GM19395 (cell line): ENCODE data around the gene ST3GAL5.
"Not testable (repeated sequence)": the region's sequence is repeated elsewhere in the genome, so short reads cannot be mapped to it uniquely, and the experiment has no call there.

Source experiments
- ATAC-seq: cut with Tn5 transposase; IDR thresholded peaks from one replicate; pipeline ENCODE4 v1.9.1; 2021; ENCODE audit warnings: mild to moderate bottlenecking, moderate library complexity; ENCODE audit not compliant: unreplicated experiment

Gene ST3GAL5

DNA sequence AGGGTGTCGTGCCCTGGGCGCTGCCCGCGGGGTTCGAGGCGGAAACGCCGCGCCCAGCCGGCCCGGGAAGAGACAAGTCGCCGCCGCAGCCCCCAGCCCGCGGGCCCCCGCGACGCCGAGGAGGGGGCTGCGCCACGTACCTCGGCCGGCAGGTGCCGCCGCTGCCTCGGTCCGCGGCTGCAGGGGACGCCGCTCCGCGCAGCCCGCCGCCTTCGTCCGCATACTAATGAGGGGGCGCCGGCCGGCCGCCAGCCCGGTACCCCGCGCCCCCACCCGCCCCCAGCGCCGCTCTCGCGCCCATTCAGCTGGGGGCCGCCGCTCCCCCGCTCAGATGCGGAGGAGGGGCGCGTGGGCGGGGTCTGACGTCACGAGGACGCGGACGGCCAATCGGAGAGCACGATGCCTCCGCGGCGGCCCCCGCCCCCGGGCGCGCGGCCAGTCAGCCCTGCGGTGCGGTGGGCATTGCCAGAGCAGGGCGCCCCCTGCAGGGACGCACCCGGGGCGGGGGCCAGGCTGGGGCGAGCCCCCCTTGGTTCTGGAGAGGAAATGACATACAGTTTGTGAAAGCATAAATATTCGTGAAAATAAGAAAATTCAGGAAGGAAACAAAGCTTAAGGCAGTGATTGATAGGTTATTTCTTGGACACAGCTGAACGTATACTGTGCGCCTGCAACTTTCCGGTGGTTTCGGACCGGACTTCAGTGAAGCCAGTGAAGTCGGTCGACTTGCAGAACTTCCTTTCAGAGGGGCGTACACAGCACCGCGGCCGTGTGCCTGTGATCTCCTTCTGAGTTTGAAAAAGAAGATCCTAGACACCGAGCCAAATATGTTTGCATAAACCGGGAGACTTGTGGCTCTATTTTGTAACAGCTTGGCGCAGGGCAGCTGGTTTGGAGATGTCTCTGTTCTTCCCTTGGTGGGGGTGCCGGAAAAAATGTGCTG lies at the start of gene ST3GAL5:
TSS of gene ST3GAL5 (minus strand) at position 307 of the 943 bp plus-strand sequence. CDS start at position 222, 85 bp downstream.
- peak; percentile 84 for ATAC-seq

DNA sequence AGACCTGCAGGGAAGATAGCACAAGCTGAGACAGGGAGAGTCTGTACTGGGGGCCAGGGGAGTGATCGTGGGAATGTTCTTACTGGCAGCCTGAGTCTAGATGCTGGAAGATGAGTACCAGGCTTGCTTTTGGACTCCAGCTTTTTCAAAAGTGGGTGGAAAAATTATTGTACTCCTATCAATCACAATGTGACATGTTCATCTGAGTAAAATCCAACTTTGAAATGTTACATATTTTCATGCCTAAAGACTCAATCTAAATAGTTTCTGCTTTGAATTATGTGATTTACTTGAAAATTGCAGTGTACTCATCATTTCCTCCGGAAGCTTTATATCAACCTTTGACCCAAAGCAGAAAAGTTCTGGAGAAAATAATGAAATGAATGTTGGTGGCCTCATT lies 49.7 kb upstream of the ST3GAL5 start:
- no peak for ATAC-seq

DNA sequence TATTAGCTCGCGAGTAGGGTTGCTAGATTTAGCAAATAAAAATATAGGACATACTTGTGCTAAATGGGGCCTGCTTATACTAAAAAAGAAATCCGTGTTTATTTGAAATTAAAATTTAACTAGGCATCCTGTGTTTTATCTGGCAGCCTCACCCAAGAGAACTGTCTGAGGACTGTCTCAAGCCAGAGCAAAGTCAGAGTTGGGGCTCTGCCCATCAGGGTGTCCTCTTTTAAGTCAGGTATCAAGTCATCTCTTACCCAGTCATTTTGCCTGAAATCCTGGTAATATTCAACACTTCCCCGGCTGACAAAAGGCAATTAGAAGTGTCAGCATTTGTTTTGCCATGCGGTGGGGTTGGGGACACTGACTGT lies 48.3 kb upstream of the ST3GAL5 start:
- ATAC-seq: no peak

DNA sequence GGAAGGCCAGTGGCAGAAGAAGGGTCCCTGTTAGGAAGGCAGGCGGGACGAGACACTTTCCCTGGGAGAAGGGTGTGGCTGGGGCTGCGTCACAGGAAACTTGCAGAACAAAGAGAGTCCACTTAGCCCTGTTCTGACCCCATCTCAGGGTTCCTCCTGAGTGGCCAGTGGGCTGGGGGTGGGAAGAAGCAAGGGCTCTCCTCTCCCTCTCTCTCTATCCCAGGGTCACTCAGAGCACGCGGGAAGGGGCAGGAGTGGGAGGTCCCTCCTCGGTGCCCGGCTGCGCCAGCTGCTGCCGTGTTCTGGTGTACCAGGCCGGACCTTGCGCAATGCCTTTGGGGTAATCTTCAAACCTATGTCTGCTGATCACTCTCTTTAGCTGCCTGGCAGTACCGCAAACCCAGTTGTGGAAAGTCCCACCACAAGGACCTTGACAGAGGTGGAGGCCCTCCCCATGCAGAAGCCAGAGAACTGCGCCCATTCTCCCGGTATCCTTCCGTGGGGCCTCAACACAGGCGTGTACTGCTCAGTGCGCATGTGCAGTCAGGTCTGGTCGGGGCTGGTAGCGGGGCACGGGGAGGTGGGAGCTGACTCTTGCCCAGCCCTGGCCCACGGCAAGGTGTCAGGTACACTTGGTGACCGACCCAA lies 47.8 kb upstream of the ST3GAL5 start:
- no peak for ATAC-seq

DNA sequence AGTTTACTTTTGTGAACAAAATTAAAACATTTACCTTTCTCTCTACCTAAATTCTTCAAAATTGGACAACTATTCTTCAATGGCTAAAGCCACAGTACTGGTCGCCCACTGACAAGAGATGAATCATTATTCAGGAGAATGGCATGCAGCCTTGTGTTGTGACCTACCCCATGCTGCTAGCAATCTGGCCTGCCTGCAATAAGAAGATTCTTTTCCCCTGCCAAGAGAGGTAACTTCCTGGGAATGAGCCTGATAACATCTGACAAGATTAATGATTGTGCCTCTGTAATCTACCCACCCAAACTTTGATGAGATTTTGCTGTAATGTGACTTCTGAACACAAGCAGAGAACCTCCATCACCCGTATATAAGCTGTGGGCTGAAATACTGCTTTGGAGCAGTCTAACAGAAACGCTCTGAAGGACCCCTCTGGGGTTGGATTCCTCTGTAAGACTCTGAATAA lies 47.0 kb upstream of the ST3GAL5 start:
- ATAC-seq: no peak

DNA sequence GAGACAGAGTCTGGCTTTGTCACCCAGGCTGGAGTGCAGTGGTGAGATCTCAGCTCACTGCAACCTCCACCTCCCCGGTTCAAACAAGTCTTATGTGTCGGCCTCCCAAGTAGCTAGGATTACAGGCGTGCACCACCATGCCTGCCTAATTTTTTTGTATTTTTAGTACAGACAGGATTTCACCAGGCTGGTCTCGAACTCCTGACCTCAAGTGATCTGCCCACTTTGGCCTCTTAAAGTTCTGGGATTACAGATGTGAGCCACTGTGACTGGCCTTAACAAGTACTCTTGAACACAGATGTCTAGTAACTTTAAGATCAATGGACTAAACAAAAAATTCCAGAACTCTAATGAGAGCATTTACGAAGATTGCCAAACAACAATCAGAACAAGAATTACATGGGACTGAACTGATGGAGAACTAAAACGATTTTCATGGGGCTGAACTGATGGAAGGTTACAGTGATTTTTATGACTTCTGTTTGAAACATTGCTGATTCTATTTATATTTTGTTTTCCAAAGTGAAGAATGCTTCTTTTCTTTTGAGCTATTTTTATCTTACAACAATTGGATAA lies 46.5 kb upstream of the ST3GAL5 start:
- ATAC-seq: no peak

DNA sequence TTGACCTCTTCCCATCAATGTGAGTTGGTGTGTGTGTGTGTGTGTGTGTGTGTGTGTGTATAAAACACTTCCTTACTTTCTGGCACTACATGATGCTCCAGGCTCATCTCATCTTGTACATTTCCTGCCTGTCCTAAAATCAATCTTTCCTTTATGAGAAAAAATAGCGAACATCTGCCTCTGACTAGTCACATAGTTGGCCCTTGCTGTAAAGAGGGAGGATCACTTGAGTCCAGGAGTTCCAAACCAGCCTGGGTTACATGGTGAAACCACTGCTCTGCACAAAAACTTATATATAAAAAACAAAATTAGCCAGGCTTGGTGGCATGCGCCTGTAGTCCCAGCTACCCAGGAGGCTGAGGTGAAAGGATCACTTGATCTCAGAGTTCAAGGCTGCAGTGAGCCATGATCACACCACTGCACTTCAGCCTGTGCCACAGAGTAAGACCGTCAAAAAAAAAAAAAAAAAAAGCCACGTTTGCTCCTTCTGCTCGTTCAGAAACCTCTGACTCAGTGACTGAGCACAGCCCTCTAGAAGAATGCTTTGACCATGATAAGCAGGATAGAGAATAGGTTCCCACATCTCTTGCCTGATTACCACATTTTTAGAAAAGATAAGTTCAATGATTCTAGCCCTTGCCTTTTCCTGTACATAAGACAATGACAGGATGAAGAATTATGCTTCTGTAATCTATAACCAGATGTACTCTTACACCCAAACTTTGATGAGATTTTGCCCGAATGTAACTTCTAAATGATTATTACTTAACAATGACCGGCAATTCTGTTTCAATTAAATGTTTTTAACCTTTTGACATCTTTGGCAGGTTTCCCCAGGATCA lies 45.2 kb upstream of the ST3GAL5 start:
- no peak for ATAC-seq

DNA sequence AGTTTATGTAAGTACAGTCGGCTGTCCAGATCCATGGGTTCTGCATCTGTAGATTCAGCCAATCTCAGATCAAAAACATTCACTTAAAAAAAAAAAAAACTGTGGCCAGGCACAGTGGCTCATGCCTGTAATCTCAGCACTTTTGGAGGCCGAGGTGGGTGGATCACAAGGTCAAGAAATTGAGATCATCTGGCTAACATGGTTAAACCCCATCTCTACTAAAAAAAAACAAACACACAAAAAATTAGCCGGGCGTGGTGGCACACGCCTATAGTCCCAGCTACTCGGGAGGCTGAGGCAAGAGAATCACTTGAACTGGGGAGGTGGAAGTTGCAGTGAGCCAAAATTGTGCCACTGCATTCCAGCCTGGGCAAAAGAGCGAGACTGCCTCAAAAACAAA lies 42.4 kb upstream of the ST3GAL5 start:
- ATAC-seq: not testable (repeated sequence)

DNA sequence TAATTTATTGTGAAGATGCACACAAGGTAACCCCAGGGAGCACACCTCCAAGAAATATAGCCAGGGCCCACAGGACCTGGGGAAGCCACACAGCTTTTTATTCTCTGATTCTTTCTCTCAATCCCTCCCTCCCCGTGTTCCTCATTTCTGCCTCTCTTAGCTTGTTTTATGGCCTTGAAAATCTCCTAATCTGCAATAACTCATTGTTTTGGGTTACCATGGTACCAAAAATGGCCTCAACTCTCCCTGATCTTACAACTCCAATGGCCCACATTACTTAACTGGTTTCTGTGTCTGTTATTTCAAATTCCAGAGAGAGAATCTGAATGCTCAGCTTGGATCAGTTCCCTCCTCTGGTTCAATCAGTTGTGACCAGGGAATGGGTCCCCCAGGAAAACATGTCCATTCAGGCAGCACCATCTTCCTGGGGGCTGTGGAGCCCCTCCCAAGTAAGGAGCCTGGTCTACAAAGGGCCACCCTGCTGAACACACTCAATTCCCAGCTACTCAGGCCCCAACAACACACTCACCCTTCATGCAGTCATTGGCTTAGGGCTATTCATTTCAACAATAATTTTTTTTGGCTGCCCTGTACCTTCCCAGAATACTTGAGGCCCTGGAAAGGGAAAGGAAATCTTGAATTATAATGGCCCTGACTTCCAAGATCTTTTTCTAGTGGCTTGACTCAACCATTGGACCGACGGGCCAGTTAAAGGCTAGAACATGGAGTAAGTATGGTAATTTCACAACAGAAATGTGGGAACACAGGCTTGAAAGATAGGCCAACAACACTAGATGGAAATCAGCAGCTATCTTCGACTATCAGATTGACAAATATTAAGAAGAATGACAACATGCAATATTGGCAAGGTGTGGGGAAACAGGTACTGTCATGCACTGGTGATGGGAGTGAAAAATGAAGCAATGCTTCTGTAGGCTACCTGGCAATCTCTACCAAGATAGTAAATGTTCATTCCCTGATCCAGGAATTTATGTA lies 41.6 kb upstream of the ST3GAL5 start:
- ATAC-seq: no peak

DNA sequence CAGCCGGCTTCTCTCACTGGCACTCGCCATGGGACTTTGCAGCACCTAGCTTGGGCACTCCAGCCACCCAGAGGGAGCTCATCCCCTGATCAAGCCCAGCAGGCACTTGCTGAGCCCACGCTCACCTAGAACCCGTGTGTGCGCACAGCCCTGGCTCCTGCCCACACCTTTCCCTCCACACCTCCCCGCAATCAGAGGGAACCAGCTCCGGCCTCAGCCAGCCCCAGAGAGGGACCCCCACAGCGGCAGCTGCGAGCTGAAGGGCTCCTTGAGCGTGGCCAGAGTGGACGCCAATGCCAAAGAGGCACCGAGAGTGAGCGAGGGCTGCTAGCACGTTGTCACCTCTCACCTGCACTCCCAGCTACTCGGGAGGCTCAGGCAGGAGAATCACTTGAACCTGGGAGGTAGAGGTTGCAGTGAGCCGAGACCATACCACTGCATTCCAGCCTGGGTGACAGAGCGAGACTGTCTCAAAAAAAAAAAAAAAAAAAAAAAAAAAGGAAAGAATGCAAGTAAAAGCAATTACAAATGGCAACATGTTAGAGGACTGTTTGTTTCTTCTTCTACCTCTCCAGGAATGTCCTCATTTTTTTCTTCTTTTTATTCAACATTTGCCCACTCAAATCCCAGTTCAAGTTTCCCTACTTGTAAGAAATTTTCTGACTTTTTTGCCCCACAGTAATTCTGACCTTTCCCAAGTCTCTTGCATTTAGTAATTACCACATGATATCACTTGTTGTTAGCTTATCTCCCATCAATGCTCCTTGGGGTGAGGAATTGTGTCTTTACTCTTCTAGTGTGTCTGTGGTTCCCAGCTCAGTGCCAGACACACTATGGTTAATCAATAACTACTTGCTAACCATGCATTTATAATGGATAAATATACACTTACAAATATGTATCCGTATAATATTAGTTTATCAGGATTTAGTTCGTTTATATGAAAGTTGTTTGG lies 40.6 kb upstream of the ST3GAL5 start:
- no peak for ATAC-seq

DNA sequence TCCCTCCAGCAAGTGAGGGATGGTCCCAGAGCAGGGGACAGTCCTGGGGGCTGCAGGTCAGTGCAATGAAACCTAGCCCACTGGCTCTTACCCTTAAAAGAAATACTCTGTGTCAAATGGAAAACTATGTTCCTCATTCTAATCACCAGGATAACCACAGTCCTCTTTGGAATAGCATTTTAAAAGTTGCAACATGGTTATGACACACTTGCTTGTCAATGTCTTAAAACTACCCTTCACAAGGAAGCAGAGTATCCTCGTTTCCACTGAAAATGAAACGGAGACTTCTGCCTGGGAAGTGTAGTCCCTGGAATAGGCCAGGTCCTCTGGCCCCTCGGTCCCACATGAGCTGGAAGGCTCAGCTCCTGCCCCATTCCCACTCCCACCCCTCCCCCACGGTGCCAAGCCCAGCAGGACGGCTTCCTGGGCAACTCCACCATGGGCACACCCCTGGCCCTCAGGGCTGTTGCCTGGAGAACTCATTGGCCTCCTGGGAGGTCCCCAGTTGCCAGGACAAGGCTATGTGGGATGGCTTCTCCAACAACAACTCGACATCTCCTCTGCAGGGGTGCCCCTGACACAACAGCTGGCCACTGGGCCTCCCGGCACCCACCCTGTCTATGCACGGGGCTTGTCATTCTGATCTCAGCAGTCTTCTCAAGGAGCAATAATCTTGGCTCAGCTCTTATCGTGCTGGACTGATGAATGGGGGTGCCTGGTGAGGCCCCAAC lies 38.3 kb upstream of the ST3GAL5 start:
- ATAC-seq: no peak

DNA sequence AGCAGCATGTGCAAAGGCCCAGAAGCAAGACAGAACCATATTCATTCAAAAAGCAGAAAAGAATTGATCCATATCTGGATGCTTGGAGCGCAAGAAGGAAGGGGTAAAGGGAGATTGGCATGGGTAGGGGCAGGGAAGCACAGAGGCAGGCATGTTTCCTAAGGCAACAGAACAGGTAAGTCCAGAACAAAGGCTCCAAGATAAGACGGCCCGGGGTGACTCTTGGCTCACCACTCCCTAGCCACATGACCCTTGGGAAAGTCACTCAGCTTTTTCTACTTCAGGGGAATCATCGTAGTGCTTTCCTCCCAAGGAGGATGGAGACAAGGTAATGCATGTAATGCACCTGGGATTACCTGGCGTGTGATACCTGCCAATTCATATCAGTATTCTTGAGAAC lies 37.7 kb upstream of the ST3GAL5 start:
- no peak for ATAC-seq

DNA sequence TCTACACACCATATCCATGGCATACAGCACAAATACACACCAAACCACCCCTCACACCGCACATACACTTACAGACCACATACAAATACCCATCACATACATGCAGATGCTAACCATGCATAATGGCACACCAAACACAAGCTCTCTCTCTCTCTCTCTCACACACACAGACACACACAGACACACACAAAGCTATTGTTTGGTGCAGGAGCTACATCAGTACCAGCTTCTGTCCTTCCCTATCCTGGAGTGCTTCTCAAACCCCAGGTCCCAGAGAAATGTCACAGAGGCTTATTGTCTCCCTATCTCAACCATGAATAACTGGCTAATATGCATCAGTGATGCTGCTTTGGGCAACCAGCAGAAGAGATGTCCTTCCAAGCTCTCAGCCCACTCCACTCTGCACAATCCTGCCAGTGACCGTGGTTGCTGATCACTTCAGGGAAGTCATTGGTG lies 36.5 kb upstream of the ST3GAL5 start:
- ATAC-seq: no peak

DNA sequence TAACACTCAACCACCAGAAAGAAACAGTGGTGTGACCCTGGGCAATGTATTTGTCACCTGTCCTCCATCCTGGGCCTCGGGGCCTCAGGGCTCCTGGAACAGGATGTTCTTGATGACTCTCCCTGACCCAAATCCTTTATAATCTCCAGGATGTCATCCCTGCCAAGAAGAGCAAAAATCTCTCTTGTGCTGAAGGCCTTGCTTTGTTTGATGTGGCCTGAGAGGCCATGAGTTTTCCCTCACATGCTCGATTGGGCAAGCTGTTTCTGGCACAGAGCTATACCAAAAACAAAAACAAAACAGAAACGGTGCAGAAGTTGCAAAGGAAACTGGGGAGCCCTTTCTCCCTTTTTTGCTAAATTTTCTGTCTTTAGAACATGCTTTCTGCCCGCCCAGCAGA lies 35.7 kb upstream of the ST3GAL5 start:
- no peak for ATAC-seq

DNA sequence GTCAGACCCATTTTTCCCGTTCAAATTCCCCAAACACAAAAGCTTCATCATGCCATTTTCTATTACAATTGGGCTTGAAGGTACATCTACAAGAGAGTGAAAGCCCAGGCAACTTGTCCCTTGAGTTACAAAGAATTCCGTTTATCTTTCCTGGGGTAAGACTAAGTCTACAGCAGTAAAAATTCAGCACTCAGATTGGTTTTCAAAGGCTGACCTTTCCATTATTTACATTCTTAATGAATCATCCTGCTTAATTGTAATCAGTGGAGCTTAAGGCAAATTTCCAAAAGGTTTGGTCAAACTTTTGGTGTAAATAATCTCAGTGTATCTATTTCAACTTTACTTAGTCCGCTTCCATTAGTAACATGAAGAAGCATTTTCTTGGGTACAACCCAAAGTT lies 33.4 kb upstream of the ST3GAL5 start:
- no peak for ATAC-seq

DNA sequence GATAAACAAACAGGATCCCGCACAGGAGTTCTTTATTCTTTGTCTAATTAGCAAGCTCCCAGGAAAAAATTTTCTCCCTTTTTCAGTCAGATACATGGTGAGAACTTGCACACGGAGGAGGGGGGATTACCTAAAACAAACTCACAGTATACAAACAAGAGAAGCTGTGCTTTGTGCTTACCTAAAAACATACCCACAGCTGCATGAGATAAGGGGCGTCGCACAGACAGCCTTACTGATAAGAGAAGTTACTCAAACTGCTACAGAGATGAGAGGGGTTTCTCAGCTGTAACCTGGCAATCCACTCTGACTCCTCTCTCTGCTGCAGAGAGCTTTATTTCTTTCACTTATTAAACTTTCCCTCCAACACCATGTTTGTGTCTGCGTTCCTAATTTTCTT lies 32.9 kb upstream of the ST3GAL5 start:
- no peak for ATAC-seq

DNA sequence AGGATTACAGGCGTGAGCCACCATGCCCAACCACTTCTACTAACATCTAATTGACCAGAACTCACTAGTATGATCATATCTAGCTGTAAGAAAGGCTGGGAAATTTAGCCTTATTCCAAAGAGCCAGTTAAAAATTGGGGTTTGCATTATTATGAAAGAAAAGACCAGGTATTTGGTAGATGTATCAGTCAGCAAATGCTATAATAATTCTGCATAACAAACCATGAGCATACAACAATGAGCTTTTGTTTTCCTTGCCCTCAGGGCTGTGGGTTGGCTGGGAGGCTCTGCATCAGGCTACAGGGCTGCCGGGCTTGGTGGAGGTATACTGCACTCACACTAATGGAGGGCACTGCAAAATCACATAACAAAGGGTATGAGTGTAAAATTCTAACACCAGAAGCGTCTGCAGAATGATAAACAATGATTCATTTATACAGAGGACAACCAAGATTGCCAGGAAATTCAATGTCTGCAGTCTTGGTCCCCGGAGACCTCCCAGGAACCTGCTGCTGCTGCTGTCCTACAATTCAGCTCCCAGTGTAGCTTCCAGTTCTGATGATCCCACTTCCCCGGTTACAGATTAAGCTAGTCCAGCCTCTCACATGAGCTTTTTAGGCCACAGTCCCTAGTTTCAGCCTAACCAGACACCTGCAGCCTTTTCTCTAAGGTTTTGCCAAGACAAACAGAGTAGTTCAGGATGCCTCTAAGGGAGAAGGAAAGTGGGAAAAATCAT lies 32.2 kb upstream of the ST3GAL5 start:
- ATAC-seq: no peak
